Hepatocyte (in vitro differentiated cells): Measurements from ENCODE around the gene PRDM16.

Source experiments
- EZH2phosphoT487 ChIP-seq: fragments of 200-600 bp; sonication (generic); IDR thresholded peaks from one replicate; pipeline ENCODE4 v1.6.1; 2018; ENCODE audit warnings: antibody characterized with exemption, mild to moderate bottlenecking, low read depth, moderate library complexity; ENCODE audit not compliant: unreplicated experiment, severe bottlenecking
- TF ChIP-seq, protein P1 (sequence below): fragments of 200-600 bp; sonication (generic); IDR thresholded peaks from 2 replicates; pipeline ENCODE4 v1.5.1; 2016; ENCODE audit warnings: antibody characterized with exemption, mild to moderate bottlenecking; ENCODE audit not compliant: poor library complexity

GRCh38 chr1:3221112-3222041 is 152.4 kb downstream of the PRDM16 start:
- TF ChIP-seq EZH2phosphoT487: no peak
- TF ChIP-seq, protein P1, sequence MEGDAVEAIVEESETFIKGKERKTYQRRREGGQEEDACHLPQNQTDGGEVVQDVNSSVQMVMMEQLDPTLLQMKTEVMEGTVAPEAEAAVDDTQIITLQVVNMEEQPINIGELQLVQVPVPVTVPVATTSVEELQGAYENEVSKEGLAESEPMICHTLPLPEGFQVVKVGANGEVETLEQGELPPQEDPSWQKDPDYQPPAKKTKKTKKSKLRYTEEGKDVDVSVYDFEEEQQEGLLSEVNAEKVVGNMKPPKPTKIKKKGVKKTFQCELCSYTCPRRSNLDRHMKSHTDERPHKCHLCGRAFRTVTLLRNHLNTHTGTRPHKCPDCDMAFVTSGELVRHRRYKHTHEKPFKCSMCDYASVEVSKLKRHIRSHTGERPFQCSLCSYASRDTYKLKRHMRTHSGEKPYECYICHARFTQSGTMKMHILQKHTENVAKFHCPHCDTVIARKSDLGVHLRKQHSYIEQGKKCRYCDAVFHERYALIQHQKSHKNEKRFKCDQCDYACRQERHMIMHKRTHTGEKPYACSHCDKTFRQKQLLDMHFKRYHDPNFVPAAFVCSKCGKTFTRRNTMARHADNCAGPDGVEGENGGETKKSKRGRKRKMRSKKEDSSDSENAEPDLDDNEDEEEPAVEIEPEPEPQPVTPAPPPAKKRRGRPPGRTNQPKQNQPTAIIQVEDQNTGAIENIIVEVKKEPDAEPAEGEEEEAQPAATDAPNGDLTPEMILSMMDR: no peak
